ENCODE data around the gene HS1BP3. TPM values are rescaled to one million over a fixed set of nuclear protein-coding genes. Genes with fewer than 3 reads are reported as not detected.

The HS1BP3 gene
- polyA plus RNA-seq, 1 donor: 10.3 TPM

- DNase-seq: no peak
Measured at GRCh38 chr2:20569464-20570223, 81.3 kb downstream of the HS1BP3 start.

GRCh38 chr2:20568501-20569463, 82.1 kb downstream of the HS1BP3 start:
- no peak for DNase-seq

- DNase-seq: no peak
Measured at GRCh38 chr2:20567926-20568179, 83.0 kb downstream of the HS1BP3 start.

Other genes starting within 250 kb of the HS1BP3 start
- gene RHOB, start 204.0 kb downstream of the HS1BP3 start, polyA plus RNA-seq (ENCODE audit: insufficient read length): 132 TPM
- gene GDF7, start 16.0 kb upstream of the HS1BP3 start, polyA plus RNA-seq (ENCODE audit: insufficient read length): 0.25 TPM
- gene LDAH, start 172.0 kb upstream of the HS1BP3 start, polyA plus RNA-seq (ENCODE audit: insufficient read length): 10.7 TPM

Data from hindlimb muscle (tissue), 1 donor.